ENCODE measurements around the gene GPRIN2. TPM values are rescaled to one million over a fixed set of nuclear protein-coding genes. Genes with fewer than 3 reads are reported as not detected.
A peak's percentile ranks its signal among the peaks of the same experiment; 100 is the strongest.

Gene GPRIN2
- total RNA-seq, 1 experiment from 2014 or later: 3.7 TPM

DNA sequence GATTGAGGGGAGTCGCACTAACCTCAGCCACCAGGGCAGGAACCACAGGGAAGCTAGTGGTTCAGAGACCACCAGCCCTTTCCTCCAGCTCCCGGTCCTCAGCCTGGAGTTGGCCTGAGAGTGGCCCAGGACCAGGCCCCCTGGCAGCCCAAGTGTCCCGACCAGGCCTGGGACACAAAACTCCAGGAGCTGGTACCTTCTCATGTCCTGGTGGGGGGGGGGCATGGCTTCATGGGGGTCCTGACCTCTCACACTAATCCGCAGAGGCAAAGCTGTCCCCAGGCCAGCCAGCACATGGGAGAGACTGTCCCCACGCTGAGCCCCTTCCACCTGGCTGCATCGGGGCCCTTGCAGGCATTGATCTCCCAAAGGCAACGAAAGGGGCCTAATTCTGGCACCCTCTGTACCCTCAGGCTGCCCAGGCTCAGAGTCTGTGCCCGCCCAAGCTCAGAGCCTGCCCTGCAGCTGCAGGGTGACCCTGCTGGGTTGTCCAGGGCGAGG is 28.2 kb downstream of the GPRIN2 start:
- Histone ChIP-seq H3K27me3 (replicated peaks; ENCODE audit: control insufficient read depth, insufficient read depth, low read length) (no peaks in the 10 kb centered on the region), H3K4me1 (peaks cover 19% of the 10 kb centered on the region), H3K9me3 (no peaks in the 10 kb centered on the region), H3K4me3 (ENCODE audit: low read depth, low read length) (no peak overlapping the region), H3K36me3 (ENCODE audit: control insufficient read depth, insufficient read depth, low read length) (no peaks in the 10 kb centered on the region)
- Mint-ChIP-seq H3K9me3 (ENCODE audit: unreplicated experiment) (no peaks in the 10 kb centered on the region), H3K27me3 (ENCODE audit: insufficient read depth, unreplicated experiment) (no peaks in the 10 kb centered on the region), H3K36me3 (ENCODE audit: insufficient read depth, unreplicated experiment) (no peaks in the 10 kb centered on the region), H3K4me3 (ENCODE audit: unreplicated experiment) (no peak overlapping the region), H3K4me1 (ENCODE audit: low read depth, unreplicated experiment) (no peaks in the 10 kb centered on the region), H3K27ac (ENCODE audit: unreplicated experiment) (no peak overlapping the region)
- ChIA-PET CTCF (interaction anchor here (0.7 to 1.2 kb wide), 2 partner anchors 12 to 15 kb away, joined by 3 read pairs; no protein-coding TSS in a partner anchor), POLR2A (no interaction called here)
- TF ChIP-seq, protein P1, sequence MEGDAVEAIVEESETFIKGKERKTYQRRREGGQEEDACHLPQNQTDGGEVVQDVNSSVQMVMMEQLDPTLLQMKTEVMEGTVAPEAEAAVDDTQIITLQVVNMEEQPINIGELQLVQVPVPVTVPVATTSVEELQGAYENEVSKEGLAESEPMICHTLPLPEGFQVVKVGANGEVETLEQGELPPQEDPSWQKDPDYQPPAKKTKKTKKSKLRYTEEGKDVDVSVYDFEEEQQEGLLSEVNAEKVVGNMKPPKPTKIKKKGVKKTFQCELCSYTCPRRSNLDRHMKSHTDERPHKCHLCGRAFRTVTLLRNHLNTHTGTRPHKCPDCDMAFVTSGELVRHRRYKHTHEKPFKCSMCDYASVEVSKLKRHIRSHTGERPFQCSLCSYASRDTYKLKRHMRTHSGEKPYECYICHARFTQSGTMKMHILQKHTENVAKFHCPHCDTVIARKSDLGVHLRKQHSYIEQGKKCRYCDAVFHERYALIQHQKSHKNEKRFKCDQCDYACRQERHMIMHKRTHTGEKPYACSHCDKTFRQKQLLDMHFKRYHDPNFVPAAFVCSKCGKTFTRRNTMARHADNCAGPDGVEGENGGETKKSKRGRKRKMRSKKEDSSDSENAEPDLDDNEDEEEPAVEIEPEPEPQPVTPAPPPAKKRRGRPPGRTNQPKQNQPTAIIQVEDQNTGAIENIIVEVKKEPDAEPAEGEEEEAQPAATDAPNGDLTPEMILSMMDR (IDR thresholded peaks at IDR 0.05; ENCODE audit: insufficient read depth in 1 of 2, low read depth in 1 of 2, low read length in 1 of 2, severe bottlenecking in 1 of 2, unreplicated experiment in 1 of 2): no peak
- intact Hi-C loops (cut with micrococcal nuclease; ENCODE audit: unreplicated experiment): no loop called here
- peak in 1 of 2 experiments; percentile 39 for DNase-seq
- no TSS peak for BruUV-seq (replicated peaks)

DNA sequence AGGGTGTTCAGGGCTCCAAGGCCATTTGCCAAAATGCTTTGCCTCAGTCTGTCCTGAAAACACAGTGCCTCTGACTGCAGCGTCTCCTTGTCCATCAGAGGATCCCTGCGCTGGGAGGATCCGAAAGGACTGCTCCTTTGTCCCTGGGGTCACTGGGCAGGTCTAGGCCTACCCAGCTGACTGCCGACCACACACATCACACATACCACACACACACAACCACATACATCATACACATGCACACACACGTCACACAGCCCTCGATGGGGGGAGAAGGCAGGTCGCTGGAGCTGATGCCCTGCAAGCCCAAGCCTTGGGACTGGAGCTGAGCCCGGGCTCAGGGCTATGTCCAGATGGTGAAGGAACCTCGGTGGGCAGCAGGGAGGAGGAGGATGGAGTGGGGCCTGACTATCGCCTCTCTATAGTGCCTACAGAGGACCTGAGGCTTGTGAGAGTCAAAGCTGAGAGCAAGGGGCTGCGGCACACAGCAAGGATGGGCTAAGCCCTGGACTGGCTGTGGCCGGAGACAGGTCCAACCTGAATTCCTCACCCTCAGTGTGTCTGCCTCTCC is 29.1 kb downstream of the GPRIN2 start:
- H3K36me3 ChIP-seq (ENCODE audit: control insufficient read depth, insufficient read depth, low read length): no peaks in the 10 kb centered on the region
- Mint-ChIP-seq H3K36me3 (ENCODE audit: insufficient read depth, unreplicated experiment) (no peaks in the 10 kb centered on the region), H3K27ac (ENCODE audit: unreplicated experiment) (no peak overlapping the region), H3K9me3 (ENCODE audit: unreplicated experiment) (no peaks in the 10 kb centered on the region), H3K4me3 (ENCODE audit: unreplicated experiment) (no peak overlapping the region), H3K27me3 (ENCODE audit: insufficient read depth, unreplicated experiment) (no peaks in the 10 kb centered on the region), H3K4me1 (ENCODE audit: low read depth, unreplicated experiment) (no peaks in the 10 kb centered on the region)
- H3K4me1 ChIP-seq: peaks cover 24% of the 10 kb centered on the region
- peak in 1 of 2 experiments; percentile 46 for DNase-seq
- TF ChIP-seq, protein P1 (IDR thresholded peaks at IDR 0.05; ENCODE audit: insufficient read depth in 1 of 2, low read depth in 1 of 2, low read length in 1 of 2, severe bottlenecking in 1 of 2, unreplicated experiment in 1 of 2): no peak
- ChIA-PET POLR2A (no interaction called here), CTCF (interaction anchor here (0.7 to 1.2 kb wide), 2 partner anchors 13 to 16 kb away, joined by 3 read pairs; no protein-coding TSS in a partner anchor)
- intact Hi-C loops (cut with micrococcal nuclease; ENCODE audit: unreplicated experiment): no loop called here
- no peaks in the 10 kb centered on the region for H3K9me3 ChIP-seq
- H3K4me3 ChIP-seq (ENCODE audit: low read depth, low read length): no peak overlapping the region
- no peaks in the 10 kb centered on the region for H3K27me3 ChIP-seq (replicated peaks; ENCODE audit: control insufficient read depth, insufficient read depth, low read length)
- no TSS peak for BruUV-seq (replicated peaks)

DNA sequence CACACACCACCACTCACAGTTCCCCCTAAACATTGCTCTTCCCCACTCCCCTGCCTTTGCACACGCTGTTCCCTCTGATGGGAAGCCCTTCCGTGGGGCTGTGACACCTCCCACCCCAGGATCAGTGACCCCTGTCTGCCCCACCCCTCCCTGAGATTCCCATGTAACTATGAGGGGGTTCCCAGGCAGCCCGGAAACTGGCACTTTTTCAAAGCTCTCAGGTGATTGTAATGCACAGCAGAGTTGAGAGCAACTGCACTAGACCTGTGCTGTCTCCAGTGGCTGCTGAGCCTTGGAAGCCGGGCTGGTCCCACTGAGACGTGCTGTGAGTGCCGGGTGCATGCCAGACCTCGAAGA is 29.8 kb downstream of the GPRIN2 start:
- TF ChIP-seq, protein P1 (IDR thresholded peaks at IDR 0.05; ENCODE audit: insufficient read depth in 1 of 2, low read depth in 1 of 2, low read length in 1 of 2, severe bottlenecking in 1 of 2, unreplicated experiment in 1 of 2): no peak
- Mint-ChIP-seq H3K27ac (ENCODE audit: unreplicated experiment) (no peak overlapping the region), H3K4me1 (ENCODE audit: low read depth, unreplicated experiment) (no peaks in the 10 kb centered on the region), H3K27me3 (ENCODE audit: insufficient read depth, unreplicated experiment) (no peaks in the 10 kb centered on the region), H3K36me3 (ENCODE audit: insufficient read depth, unreplicated experiment) (no peaks in the 10 kb centered on the region), H3K4me3 (ENCODE audit: unreplicated experiment) (no peak overlapping the region), H3K9me3 (ENCODE audit: unreplicated experiment) (no peaks in the 10 kb centered on the region)
- peak in 1 of 2 experiments; percentile 61 for DNase-seq
- Histone ChIP-seq H3K36me3 (ENCODE audit: control insufficient read depth, insufficient read depth, low read length) (no peaks in the 10 kb centered on the region), H3K27me3 (replicated peaks; ENCODE audit: control insufficient read depth, insufficient read depth, low read length) (no peaks in the 10 kb centered on the region), H3K4me1 (peaks cover 21% of the 10 kb centered on the region), H3K4me3 (ENCODE audit: low read depth, low read length) (no peak overlapping the region), H3K9me3 (no peaks in the 10 kb centered on the region)
- POLR2A ChIA-PET: no interaction called here
- intact Hi-C loops (cut with micrococcal nuclease; ENCODE audit: unreplicated experiment): no loop called here
- no TSS peak for BruUV-seq (replicated peaks)
- CTCF ChIA-PET: no interaction called here
